ENCODE results near the gene CDC42BPB. TPM values are rescaled to one million over a fixed set of nuclear protein-coding genes. Genes with fewer than 3 reads are reported as not detected.

The CDC42BPB gene
- total RNA-seq, 1 donor from 2014 or later, result 102 TPM

DNA sequence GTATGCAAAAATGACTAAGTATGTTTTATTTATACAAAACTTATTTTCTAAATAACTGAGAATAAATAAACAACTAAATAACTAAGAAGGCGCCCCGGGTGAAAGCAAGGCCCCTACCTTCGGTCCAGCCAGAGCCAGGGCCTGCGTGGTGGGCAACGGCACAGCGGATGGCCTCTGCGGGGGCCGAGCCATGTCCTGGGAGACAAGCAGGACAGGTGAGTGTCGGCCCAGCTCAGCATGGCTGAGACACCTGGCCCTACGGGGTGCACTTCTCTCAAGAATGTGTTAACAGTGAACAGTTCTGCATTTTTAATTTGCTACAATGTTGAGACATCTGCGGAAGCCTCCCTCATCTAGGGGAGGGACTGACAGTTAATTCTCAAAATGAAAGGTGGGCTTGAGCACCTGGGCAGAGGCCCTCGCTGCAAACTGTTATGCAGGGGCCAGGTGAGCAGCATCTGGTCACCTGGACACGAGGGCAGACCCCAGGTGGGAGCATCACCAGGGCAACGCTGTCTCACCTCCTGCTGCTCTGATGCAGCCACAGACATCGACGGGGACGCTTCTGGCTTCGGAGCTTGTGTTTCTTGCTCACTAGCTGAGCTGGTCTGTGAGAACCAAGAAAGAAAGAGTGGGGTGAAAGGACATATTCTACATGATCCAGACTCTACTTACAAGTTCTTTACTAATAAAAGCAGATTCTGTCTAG, 103.1 kb downstream of the CDC42BPB start:
- no peaks in the 10 kb centered on the region for H3K27me3 ChIP-seq
- no peak overlapping the region for H3K27ac ChIP-seq
- H3K9me3 ChIP-seq, result no peaks in the 10 kb centered on the region
- intact Hi-C loops (cut with DNase I), result no loop called here
- H3K4me3 ChIP-seq, result no peak overlapping the region
- ATAC-seq (no peak), DNase-seq (no peak)
- H3K4me1 ChIP-seq, result no peaks in the 10 kb centered on the region
- H3K36me3 ChIP-seq, result peaks cover 100% of the 10 kb centered on the region
- TF ChIP-seq CTCF (IDR thresholded peaks at IDR 0.05), result no peak

DNA sequence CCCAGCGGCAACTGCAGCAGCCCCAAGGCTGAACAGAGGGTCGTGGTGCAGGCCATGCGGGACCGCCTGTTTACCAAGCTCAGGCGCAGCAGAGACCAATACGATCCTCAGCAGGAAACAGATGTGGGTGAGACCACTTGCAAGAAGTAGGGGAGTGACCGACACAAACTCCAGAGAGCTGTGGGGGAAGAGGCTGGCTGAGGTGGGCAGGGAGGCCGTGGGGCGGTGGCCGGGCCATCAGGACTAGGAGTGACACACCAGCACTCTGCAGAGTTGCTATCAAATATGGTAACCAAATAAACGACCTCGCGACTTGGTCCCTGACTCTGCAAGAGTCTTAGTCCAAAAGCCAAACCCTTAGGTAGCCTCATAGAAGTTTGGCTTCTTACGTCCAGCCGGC, 104.2 kb downstream of the CDC42BPB start:
- intact Hi-C loops (cut with DNase I), result no loop called here
- H3K4me1 ChIP-seq, result no peaks in the 10 kb centered on the region
- no peaks in the 10 kb centered on the region for H3K9me3 ChIP-seq
- H3K27ac ChIP-seq, result no peak overlapping the region
- DNase-seq, result no peak
- no peak for ATAC-seq
- H3K36me3 ChIP-seq, result peaks cover 95% of the 10 kb centered on the region
- TF ChIP-seq CTCF (IDR thresholded peaks at IDR 0.05), result no peak
- H3K27me3 ChIP-seq, result no peaks in the 10 kb centered on the region
- no peak overlapping the region for H3K4me3 ChIP-seq

- H3K27me3 ChIP-seq, result no peaks in the 10 kb centered on the region
- H3K27ac ChIP-seq, result no peak overlapping the region
- H3K9me3 ChIP-seq, result no peaks in the 10 kb centered on the region
- H3K36me3 ChIP-seq, result peaks cover 93% of the 10 kb centered on the region
- no peak for ATAC-seq
- no peak for DNase-seq
- TF ChIP-seq CTCF (IDR thresholded peaks at IDR 0.05), result no peak
- intact Hi-C loops (cut with DNase I), result no loop called here
- no peak overlapping the region for H3K4me3 ChIP-seq
- H3K4me1 ChIP-seq, result no peaks in the 10 kb centered on the region
Measured at GRCh38 chr14:102952276-102952675, 105.1 kb downstream of the CDC42BPB start.

GRCh38 chr14:102951799-102952198, 105.5 kb downstream of the CDC42BPB start:
- H3K4me1 ChIP-seq, result no peaks in the 10 kb centered on the region
- no peak overlapping the region for H3K27ac ChIP-seq
- no peaks in the 10 kb centered on the region for H3K9me3 ChIP-seq
- ATAC-seq (no peak), DNase-seq (no peak)
- peaks cover 93% of the 10 kb centered on the region for H3K36me3 ChIP-seq
- H3K27me3 ChIP-seq, result no peaks in the 10 kb centered on the region
- no peak overlapping the region for H3K4me3 ChIP-seq
- intact Hi-C loops (cut with DNase I), result no loop called here
- TF ChIP-seq CTCF (IDR thresholded peaks at IDR 0.05), result no peak

- H3K4me1 ChIP-seq, result no peaks in the 10 kb centered on the region
- no peak overlapping the region for H3K27ac ChIP-seq
- TF ChIP-seq CTCF (IDR thresholded peaks at IDR 0.05), result no peak
- no peaks in the 10 kb centered on the region for H3K27me3 ChIP-seq
- DNase-seq (no peak), ATAC-seq (no peak)
- no peaks in the 10 kb centered on the region for H3K9me3 ChIP-seq
- no peak overlapping the region for H3K4me3 ChIP-seq
- H3K36me3 ChIP-seq, result peaks cover 93% of the 10 kb centered on the region
- intact Hi-C loops (cut with DNase I), result no loop called here
Measured at GRCh38 chr14:102951034-102951433, 106.3 kb downstream of the CDC42BPB start.

All from upper lobe of right lung (tissue), 1 donor.